HG02610 (cell line): Measurements from ENCODE around the gene XPO5.
A peak's percentile ranks its signal among the peaks of the same experiment; 100 is the strongest.
"Not testable (repeated sequence)": the region's sequence is repeated elsewhere in the genome, so short reads cannot be mapped to it uniquely, and the experiment has no call there.

Source experiments
- ATAC-seq: cut with Tn5 transposase; IDR thresholded peaks from one replicate; pipeline ENCODE4 v1.9.1; 2021; ENCODE audit warnings: mild to moderate bottlenecking, moderate library complexity; ENCODE audit not compliant: unreplicated experiment

The XPO5 gene

DNA sequence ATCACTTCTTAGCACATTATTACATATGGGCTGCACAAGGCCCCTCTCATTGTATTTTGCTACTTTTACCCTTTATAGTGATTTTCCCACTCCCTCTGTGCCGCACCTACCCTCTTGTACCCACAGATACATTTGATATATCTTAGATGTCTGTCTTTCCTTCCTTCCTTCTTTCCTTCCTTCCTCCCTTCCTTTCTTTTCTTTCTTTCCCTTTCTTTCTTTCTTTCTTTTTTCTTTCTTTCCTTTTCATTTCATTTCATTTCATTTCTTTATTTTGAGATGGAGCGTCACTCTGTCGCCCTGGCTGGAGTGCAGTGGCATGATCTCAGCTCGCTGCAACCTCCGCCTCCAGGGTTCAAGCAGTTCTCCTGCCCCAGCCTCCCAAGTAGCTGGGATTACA, 12.4 kb upstream of the XPO5 start:
- ATAC-seq, result no peak

GRCh38 chr6:43584892-43585570, 9.2 kb upstream of the XPO5 start:
- no peak for ATAC-seq

DNA sequence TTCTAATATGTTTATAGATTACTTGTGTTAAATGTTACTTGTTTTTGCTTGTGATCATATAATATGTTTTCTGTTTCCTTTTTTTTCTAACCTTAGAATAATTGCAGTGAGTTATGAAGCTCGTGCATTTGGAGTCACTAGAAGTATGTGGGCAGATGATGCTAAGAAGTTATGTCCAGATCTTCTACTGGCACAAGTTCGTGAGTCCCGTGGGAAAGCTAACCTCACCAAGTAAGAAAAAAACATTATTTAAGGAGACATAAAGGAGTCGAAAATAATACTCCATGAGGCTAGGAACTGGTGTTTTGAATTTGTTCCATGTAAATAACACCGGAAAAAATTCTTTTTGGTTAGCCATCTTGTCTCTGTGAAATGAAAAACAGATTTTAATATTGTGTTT, 7.1 kb upstream of the XPO5 start:
- no peak for ATAC-seq

DNA sequence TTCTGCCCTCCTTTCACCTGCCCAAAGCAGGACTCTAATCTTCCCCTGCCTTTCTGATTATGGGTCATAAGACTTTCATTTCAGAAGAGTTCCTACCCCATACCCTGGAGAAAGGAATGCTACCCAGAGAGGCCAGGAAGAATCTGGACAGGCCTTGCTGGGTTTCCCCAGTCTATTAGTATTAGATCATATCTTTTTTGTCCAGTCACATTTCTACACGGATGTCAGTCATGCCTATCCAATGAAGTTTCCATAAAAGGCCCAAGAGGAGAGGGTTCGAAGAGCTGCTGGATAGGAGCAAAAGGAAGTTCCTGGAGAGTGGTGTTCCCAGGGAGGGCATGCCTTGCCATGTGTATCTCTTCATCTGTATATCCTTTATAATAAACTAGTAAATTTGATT, 3.3 kb upstream of the XPO5 start:
- no peak for ATAC-seq

DNA sequence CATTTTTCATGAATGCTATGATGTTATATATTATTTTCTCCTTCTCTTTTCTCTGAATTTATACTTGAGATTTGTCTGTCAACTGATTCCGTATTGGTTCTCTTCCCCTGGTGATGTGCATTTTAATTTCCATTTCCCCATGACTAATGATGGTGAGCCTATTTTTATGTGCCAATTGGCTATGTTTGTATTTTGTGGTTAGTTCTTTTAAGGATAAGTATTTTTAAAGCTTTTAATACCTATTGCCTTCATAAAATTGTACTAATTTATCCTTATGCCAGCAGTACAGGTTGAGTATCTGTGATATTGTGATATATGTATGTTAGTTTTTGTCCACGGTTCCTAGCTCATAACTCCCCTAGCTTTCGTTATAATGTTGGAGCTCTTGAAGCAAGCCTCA, 2.9 kb upstream of the XPO5 start:
- ATAC-seq, result no peak

DNA sequence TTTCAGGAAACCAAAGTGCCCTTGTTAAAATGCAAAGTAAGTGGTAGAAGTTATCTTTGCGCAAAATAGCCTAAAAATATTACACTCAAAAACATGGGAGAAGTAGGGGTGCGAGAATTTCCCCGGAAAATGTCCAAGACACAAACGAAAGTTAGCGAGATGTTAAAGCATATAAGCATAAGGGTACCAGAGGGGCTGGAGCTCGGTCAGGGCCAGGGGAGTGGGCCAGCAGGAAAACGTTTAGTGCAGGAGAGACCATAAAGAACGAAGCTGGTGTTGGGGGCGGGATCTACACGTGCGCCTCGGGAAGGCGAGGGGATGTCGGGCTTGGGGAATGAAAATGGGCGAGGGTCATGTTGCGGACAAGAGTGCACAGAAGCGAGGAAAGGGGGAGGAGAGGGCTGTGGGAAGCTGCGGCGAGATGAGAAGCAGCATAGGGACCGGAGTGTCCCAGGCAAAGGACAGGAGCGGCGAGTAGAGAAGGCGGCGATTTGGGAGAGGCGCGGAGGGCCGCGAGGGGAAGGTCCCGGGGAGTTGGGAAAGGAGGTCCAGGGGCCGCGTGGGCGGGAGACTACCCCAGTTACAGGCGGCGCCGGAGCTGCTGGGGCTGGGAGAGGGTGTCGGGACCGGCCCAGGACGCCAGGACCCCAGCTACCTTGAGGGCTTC, 600 bp downstream of the XPO5 start:
- ATAC-seq, result no peak

- ATAC-seq, result no peak
These were observed 3.8 kb downstream of the XPO5 start for GRCh38 chr6:43572015-43572414.

GRCh38 chr6:43570876-43571441, 4.9 kb downstream of the XPO5 start:
- ATAC-seq, result no peak

GRCh38 chr6:43559328-43559727, 16.5 kb downstream of the XPO5 start:
- no peak for ATAC-seq

- ATAC-seq, result not testable (repeated sequence)
These were observed 18.2 kb downstream of the XPO5 start for GRCh38 chr6:43557620-43558019.

DNA sequence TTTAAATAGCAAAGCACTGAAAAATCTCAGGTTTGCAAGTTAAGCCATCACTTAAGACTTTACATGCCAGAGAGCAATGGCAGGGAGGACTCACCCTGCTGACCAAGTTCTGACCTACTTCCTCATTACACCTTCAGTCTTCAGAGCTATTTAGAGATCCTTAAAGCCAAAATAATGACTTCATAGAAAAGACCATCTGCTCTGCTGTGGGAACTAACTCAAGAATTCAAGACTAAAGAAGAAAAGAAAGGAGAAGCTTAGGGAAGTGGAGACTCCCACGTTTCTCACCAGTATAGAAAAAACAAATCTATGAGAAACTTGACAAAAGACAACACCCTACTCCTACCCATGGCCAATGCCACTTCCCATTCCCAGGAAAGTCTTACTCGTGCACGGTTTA, 28.6 kb downstream of the XPO5 start:
- peak; percentile 41 for ATAC-seq

- ATAC-seq, result no peak
These were observed 31.4 kb downstream of the XPO5 start for GRCh38 chr6:43544461-43544860.

GRCh38 chr6:43541774-43542471, 33.9 kb downstream of the XPO5 start:
- peak; percentile 74 for ATAC-seq

DNA sequence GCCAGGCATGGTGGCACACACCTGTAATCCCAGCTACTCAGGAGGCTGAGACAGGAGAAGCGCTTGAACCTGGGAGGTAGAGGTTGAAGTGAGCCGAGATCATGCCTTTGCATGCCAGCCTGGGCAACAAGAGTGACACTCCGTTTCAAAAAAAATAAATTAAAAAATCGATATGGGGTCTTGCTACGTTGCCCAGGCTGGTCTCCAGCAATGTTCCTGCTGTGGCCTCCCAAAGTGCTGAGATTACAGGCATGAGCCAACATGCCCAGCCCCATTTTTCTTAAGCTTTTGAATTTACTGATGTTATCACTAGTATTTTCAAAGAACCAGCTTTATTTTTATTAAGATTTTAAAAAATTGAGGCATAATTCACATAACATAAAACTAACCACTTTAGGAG, 35.3 kb downstream of the XPO5 start:
- ATAC-seq, result no peak

- not testable (repeated sequence) for ATAC-seq
These were observed 36.4 kb downstream of the XPO5 start for GRCh38 chr6:43539409-43539808.

GRCh38 chr6:43538986-43539385, 36.9 kb downstream of the XPO5 start:
- not testable (repeated sequence) for ATAC-seq

- ATAC-seq, result no peak
These were observed 43.6 kb downstream of the XPO5 start for GRCh38 chr6:43532201-43532600.

DNA sequence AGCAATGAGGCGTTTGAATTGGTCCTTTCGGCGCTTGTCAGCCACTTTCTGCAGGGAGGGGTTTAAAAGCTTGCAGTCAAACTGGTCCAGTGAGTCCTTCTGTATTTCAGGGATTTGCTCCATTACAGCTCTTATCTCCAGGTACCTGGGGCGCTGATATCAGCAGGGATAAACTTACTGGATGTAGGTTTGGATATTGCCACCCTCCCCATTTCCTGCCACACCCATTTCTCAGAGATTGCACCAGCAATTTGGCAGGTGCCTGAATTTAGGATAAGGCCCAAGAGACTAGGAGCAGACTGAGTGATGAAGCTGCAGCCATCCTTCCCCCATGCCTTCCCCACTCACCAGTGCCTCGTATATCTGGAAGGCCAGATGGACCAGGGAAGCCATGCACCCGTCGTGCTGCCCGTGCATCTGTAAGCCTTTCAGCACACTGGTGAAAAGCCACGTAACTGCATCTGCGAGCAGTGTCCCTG, 51.3 kb downstream of the XPO5 start:
- no peak for ATAC-seq

- ATAC-seq, result no peak
These were observed 52.6 kb downstream of the XPO5 start for GRCh38 chr6:43523284-43523683.

DNA sequence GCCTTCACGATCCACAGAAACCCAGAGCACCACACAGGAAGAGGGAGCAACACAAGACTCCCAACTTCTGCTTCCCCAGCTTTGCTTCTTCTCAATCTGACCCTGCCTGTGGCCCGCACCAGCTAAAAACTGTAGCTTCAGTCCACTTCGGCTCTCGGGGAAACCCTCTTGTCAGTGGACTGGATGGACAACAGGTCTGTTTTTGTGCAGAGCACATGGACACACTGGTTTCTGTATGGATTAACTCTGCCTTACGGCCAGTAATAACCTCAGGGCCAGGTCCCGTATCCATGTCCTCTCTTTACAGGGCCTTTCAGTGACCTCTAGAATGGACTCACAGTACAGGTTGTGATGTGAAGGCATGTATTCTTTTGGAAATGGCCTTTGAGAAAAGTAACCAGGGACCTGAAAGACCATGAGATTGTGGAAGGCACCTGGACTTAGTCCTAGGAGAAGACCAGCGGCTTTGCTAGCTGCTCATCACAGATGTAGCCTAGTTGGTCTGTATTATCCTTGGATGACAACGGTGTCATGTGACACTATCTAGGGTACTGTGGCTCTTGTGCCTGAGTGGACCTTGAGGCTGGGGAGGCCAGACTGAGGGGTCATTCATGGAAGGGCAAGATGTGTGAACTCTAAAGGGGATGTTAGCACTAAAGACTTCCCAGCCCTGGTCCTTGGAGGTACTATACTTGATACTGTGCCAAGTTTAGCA, 53.1 kb downstream of the XPO5 start:
- ATAC-seq, result no peak

DNA sequence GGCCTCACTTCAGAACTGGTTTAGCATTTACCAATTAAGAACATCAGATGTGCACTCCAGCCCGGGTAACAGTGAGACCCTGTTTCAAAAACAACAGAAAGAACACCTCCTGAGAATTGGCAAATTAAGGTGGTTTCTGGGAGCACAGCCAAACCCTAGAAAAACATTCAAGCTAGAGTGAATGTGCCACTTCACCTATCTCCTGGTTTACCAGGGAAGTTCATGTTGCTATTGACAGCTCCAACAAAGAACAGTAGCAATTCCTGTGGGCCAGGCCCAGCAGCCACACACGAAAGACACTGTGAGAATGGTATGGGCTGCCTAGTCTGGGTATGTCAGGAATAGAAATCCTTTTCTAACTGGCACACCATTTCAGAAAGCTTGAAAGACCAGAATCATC, 54.0 kb downstream of the XPO5 start:
- ATAC-seq, result no peak
